OCI-LY1 (cell line): Measurements from ENCODE around the gene STAB1.

Experiments used
- H2AFZ ChIP-seq: fragments of 200-600 bp; sonication (generic), shearing (Covaris generic); 2 replicates; pipeline ENCODE4 v1.6.0; 2014; ENCODE audit warnings: antibody characterized with exemption, mild to moderate bottlenecking, low read length
- H3F3A ChIP-seq: fragments of 200-600 bp; sonication (generic), shearing (Covaris generic); 2 replicates; pipeline ENCODE4 v1.6.0; 2014; ENCODE audit warnings: mild to moderate bottlenecking, antibody characterized with exemption, low read length, moderate library complexity; ENCODE audit not compliant: insufficient read depth
- H3K27ac ChIP-seq: fragments of 200-600 bp; sonication (generic); 2 replicates; pipeline ENCODE4 v1.5.1; 2014; ENCODE audit warnings: low read length, mixed run types, mild to moderate bottlenecking, low read depth; ENCODE audit not compliant: poor library complexity, severe bottlenecking
- H3K27me3 ChIP-seq: fragments of 200-600 bp; sonication (generic); 2 replicates; pipeline ENCODE4 v1.6.0; 2014; ENCODE audit warnings: antibody characterized with exemption, mild to moderate bottlenecking, low read length, moderate library complexity; ENCODE audit not compliant: insufficient read depth
- H3K36me3 ChIP-seq: fragments of 200-600 bp; sonication (generic); 2 replicates; pipeline ENCODE4 v1.6.1; 2014; ENCODE audit warnings: mild to moderate bottlenecking, antibody characterized with exemption, low read length, moderate library complexity, mixed read lengths; ENCODE audit not compliant: insufficient read depth
- H3K4me1 ChIP-seq: fragments of 200-600 bp; sonication (generic); 2 replicates; pipeline ENCODE4 v1.5.1; 2014; ENCODE audit warnings: mild to moderate bottlenecking, low read length, moderate library complexity; ENCODE audit not compliant: insufficient read depth, severe bottlenecking
- H3K4me2 ChIP-seq: fragments of 200-600 bp; sonication (generic), shearing (Covaris generic); 2 replicates; pipeline ENCODE4 v1.6.1; 2014; ENCODE audit warnings: low read length
- H3K4me3 ChIP-seq: fragments of 200-600 bp; sonication (generic); 2 replicates; pipeline ENCODE4 v1.5.1; 2014; ENCODE audit warnings: low read length, low read depth, mild to moderate bottlenecking, mixed read lengths; ENCODE audit not compliant: poor library complexity, severe bottlenecking
- H3K79me2 ChIP-seq: fragments of 200-600 bp; shearing (Covaris generic); 2 replicates; pipeline ENCODE4 v1.6.1; 2016; ENCODE audit warnings: mixed run types, low read length, mixed read lengths; ENCODE audit not compliant: insufficient read depth
- H3K9ac ChIP-seq: fragments of 200-600 bp; sonication (generic), shearing (Covaris generic); 2 replicates; pipeline ENCODE4 v1.6.1; 2014; ENCODE audit warnings: mild to moderate bottlenecking, low read length, mixed read lengths
- H3K9me2 ChIP-seq: fragments of 200-600 bp; sonication (generic), shearing (Covaris generic); 2 replicates; pipeline ENCODE4 v1.6.1; 2014; ENCODE audit warnings: low read depth, mild to moderate bottlenecking, low read length, mixed read lengths
- H3K9me3 ChIP-seq: fragments of 200-600 bp; shearing (Covaris generic); 2 replicates; pipeline ENCODE4 v1.6.1; 2014; ENCODE audit warnings: low read length, mixed read lengths
- H4K20me1 ChIP-seq: fragments of 200-600 bp; sonication (generic), shearing (Covaris generic); 2 replicates; pipeline ENCODE4 v1.6.0; 2016; ENCODE audit warnings: mild to moderate bottlenecking, low read length; ENCODE audit not compliant: insufficient read depth
- CTCF ChIP-seq: fragments of 200-600 bp; sonication (generic), shearing (Covaris generic); IDR thresholded peaks from 2 replicates; pipeline ENCODE4 v1.5.1; 2017; ENCODE audit warnings: mild to moderate bottlenecking, antibody characterized with exemption, low read length, moderate library complexity, mixed read lengths
- EZH2 ChIP-seq: fragments of 200-600 bp; sonication (generic), shearing (Covaris generic); IDR thresholded peaks from 2 replicates; pipeline ENCODE4 v1.8.0; 2017; ENCODE audit warnings: borderline replicate concordance, mixed run types, mild to moderate bottlenecking, antibody characterized with exemption, low read length, moderate library complexity, mixed read lengths

The STAB1 gene

GRCh38 chr3:52468336-52468735 is 26.8 kb upstream of the STAB1 start:
- Histone ChIP-seq H3K9me2 (no peaks in the 10 kb centered on the region), H3K9ac (no peak overlapping the region), H4K20me1 (no peaks in the 10 kb centered on the region), H3K9me3 (no peaks in the 10 kb centered on the region), H2AFZ (no peak overlapping the region), H3K36me3 (peaks cover 69% of the 10 kb centered on the region), H3K27me3 (no peaks in the 10 kb centered on the region), H3K4me1 (no peaks in the 10 kb centered on the region), H3F3A (no peaks in the 10 kb centered on the region), H3K27ac (no peak overlapping the region), H3K79me2 (no peaks in the 10 kb centered on the region), H3K4me3 (no peak overlapping the region), H3K4me2 (no peak overlapping the region)
- TF ChIP-seq CTCF, result no peak
- TF ChIP-seq EZH2, result no peak

- TF ChIP-seq EZH2 (no peak), CTCF (no peak)
- no peaks in the 10 kb centered on the region for H3K9me3 ChIP-seq
- H4K20me1 ChIP-seq, result no peaks in the 10 kb centered on the region
- H3K4me3 ChIP-seq, result no peak overlapping the region
- no peak overlapping the region for H3K27ac ChIP-seq
- H3K4me2 ChIP-seq, result no peak overlapping the region
- H3K9ac ChIP-seq, result no peak overlapping the region
- no peaks in the 10 kb centered on the region for H3F3A ChIP-seq
- H3K79me2 ChIP-seq, result no peaks in the 10 kb centered on the region
- H3K27me3 ChIP-seq, result no peaks in the 10 kb centered on the region
- H3K4me1 ChIP-seq, result no peaks in the 10 kb centered on the region
- H3K36me3 ChIP-seq, result peaks cover 69% of the 10 kb centered on the region
- H2AFZ ChIP-seq, result no peak overlapping the region
- H3K9me2 ChIP-seq, result no peaks in the 10 kb centered on the region
Measured at GRCh38 chr3:52469001-52469400, 26.1 kb upstream of the STAB1 start.

- Histone ChIP-seq H3K79me2 (no peaks in the 10 kb centered on the region), H3K4me3 (no peak overlapping the region), H2AFZ (no peak overlapping the region), H3K4me2 (no peak overlapping the region), H3K9me2 (no peaks in the 10 kb centered on the region), H3K9me3 (no peaks in the 10 kb centered on the region), H3K9ac (no peak overlapping the region), H4K20me1 (no peaks in the 10 kb centered on the region), H3F3A (no peaks in the 10 kb centered on the region), H3K27me3 (no peaks in the 10 kb centered on the region), H3K4me1 (no peaks in the 10 kb centered on the region), H3K36me3 (peaks cover 66% of the 10 kb centered on the region), H3K27ac (no peak overlapping the region)
- TF ChIP-seq EZH2 (no peak), CTCF (no peak)
Measured at GRCh38 chr3:52470920-52471319, 24.2 kb upstream of the STAB1 start.
